Mammary epithelial cell (primary cell): ENCODE measurements around the gene CCDC167.

Experiments used
- EZH2 ChIP-seq: IDR thresholded peaks from 2 replicates; pipeline ENCODE4 v1.6.1; 2012; ENCODE audit warnings: low read length, inconsistent platforms, borderline replicate concordance
- TF ChIP-seq, protein P1 (sequence below), 2 donors: IDR thresholded peaks in 1 of 2; conservative IDR thresholded peaks in 1 of 2; 2 replicates each; pipeline ENCODE4 v1.5.1; 2011 to 2012; ENCODE audit warnings: inconsistent platforms in 2 of 2, low read length in 2 of 2, mild to moderate bottlenecking in 2 of 2, control low read depth in 1 of 2, low read depth in 1 of 2; ENCODE audit not compliant: insufficient read depth in 1 of 2; ENCODE audit errors: extremely low read depth in 1 of 2

DNA sequence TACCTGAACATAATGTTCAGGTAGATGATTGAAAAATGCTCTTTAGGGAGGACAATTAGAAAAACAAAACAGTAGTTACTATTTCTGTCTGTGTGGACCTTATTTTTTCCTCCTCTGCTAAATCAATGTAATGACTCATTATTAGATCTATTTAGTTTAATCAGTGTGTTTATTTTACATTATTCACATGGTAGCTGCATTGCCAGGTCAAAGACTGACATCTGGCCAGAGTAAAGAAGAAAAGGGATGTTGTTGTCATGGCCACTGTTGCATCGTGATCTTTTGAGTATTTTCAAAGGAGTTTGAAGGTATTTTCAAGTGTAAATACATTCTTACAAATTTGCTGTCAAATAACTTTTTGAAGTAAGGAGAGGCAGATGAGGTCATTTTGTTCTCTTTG, 60.8 kb downstream of the CCDC167 start:
- TF ChIP-seq, protein P1, sequence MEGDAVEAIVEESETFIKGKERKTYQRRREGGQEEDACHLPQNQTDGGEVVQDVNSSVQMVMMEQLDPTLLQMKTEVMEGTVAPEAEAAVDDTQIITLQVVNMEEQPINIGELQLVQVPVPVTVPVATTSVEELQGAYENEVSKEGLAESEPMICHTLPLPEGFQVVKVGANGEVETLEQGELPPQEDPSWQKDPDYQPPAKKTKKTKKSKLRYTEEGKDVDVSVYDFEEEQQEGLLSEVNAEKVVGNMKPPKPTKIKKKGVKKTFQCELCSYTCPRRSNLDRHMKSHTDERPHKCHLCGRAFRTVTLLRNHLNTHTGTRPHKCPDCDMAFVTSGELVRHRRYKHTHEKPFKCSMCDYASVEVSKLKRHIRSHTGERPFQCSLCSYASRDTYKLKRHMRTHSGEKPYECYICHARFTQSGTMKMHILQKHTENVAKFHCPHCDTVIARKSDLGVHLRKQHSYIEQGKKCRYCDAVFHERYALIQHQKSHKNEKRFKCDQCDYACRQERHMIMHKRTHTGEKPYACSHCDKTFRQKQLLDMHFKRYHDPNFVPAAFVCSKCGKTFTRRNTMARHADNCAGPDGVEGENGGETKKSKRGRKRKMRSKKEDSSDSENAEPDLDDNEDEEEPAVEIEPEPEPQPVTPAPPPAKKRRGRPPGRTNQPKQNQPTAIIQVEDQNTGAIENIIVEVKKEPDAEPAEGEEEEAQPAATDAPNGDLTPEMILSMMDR (conservative IDR thresholded peaks at IDR 0.05 in 1 of 2, IDR thresholded peaks at IDR 0.05 in 1 of 2; ENCODE audit: extremely low read depth in 1 of 2, insufficient read depth in 1 of 2, low read depth in 1 of 2, low read length in 2 of 2), result no peak
- TF ChIP-seq EZH2, result no peak
